Mesenchymal stem cell (in vitro differentiated cells and primary cell): ENCODE measurements around the gene TIMM23B.
A peak's percentile ranks its signal among the peaks of the same experiment; 100 is the strongest.
"Not testable (repeated sequence)": the region's sequence is repeated elsewhere in the genome, so short reads cannot be mapped to it uniquely, and the experiment has no call there.

Experiments used
- DNase-seq: peaks from one replicate; pipeline ENCODE4 v3.0.0-alpha.2; 2013
- H2AFZ ChIP-seq: one replicate; pipeline ENCODE4 v1.6.1; 2013; ENCODE audit warnings: low read depth, mild to moderate bottlenecking, control low read depth, inconsistent platforms, low read length, moderate library complexity
- H2AK5ac ChIP-seq: 2 replicates; pipeline ENCODE4 v1.6.1; 2013; ENCODE audit warnings: low read length, moderate library complexity, mild to moderate bottlenecking, inconsistent platforms; ENCODE audit not compliant: severe bottlenecking
- H2BK120ac ChIP-seq: one replicate; pipeline ENCODE4 v1.6.1; 2013; ENCODE audit warnings: low read depth, mild to moderate bottlenecking, inconsistent platforms, low read length, moderate library complexity
- H2BK12ac ChIP-seq, 2 experiments: one replicate each; pipeline ENCODE4 v1.6.1; 2013; ENCODE audit warnings: inconsistent platforms in 2 of 2, low read length in 2 of 2, mild to moderate bottlenecking in 2 of 2, moderate library complexity in 2 of 2, control low read depth in 1 of 2
- H2BK15ac ChIP-seq: one replicate; pipeline ENCODE4 v1.6.1; 2013; ENCODE audit warnings: mild to moderate bottlenecking, low read depth, inconsistent platforms; ENCODE audit not compliant: poor library complexity, severe bottlenecking
- H2BK5ac ChIP-seq: 2 replicates; pipeline ENCODE4 v1.6.1; 2013; ENCODE audit warnings: low read depth, mild to moderate bottlenecking, low read length, control low read depth, inconsistent platforms; ENCODE audit not compliant: poor library complexity, severe bottlenecking
- H3K14ac ChIP-seq, 2 experiments: one replicate each; pipeline ENCODE4 v1.6.1; 2013; ENCODE audit warnings: inconsistent platforms in 2 of 2, low read length in 2 of 2, control low read depth in 1 of 2, mild to moderate bottlenecking in 1 of 2, moderate library complexity in 1 of 2
- H3K18ac ChIP-seq, 2 experiments: one replicate each; pipeline ENCODE4 v1.6.1; 2013; ENCODE audit warnings: inconsistent platforms in 2 of 2, low read length in 2 of 2, control low read depth in 1 of 2, low read depth in 1 of 2, mild to moderate bottlenecking in 1 of 2
- H3K23ac ChIP-seq, 2 experiments: one replicate each; pipeline ENCODE4 v1.6.1; 2013; ENCODE audit warnings: inconsistent platforms in 2 of 2, low read length in 2 of 2, mild to moderate bottlenecking in 2 of 2, moderate library complexity in 2 of 2, control low read depth in 1 of 2
- H3K27ac ChIP-seq: 2 replicates; pipeline ENCODE4 v1.5.1; 2013; ENCODE audit warnings: mild to moderate bottlenecking, moderate library complexity, low read length, control low read depth, inconsistent platforms; ENCODE audit not compliant: poor library complexity, severe bottlenecking
- H3K27me3 ChIP-seq, 2 experiments: 2 replicates each; pipeline versions ENCODE4 v1.6.1 to v1.7.0; 2013; ENCODE audit warnings: low read length in 2 of 2, mild to moderate bottlenecking in 2 of 2, moderate library complexity in 2 of 2, control low read depth in 1 of 2, inconsistent platforms in 1 of 2; ENCODE audit not compliant: control insufficient read depth in 1 of 2, insufficient read depth in 1 of 2
- H3K36me3 ChIP-seq, 2 experiments: 2 replicates each; pipeline versions ENCODE4 v1.6.1 to v1.7.0; 2013; ENCODE audit warnings: low read length in 2 of 2, control low read depth in 1 of 2, inconsistent platforms in 1 of 2, low read depth in 1 of 2, mild to moderate bottlenecking in 1 of 2; ENCODE audit not compliant: insufficient read depth in 2 of 2, control insufficient read depth in 1 of 2
- H3K4ac ChIP-seq, 2 experiments: one replicate each; pipeline ENCODE4 v1.6.1; 2013; ENCODE audit warnings: inconsistent platforms in 2 of 2, low read length in 2 of 2, mild to moderate bottlenecking in 2 of 2, moderate library complexity in 2 of 2, control low read depth in 1 of 2, low read depth in 1 of 2
- H3K4me1 ChIP-seq: 2 replicates; pipeline ENCODE4 v1.6.1; 2013; ENCODE audit warnings: low read depth, low read length, control low read depth; ENCODE audit not compliant: control insufficient read depth, insufficient read depth
- H3K4me2 ChIP-seq: 2 replicates; pipeline ENCODE4 v1.6.1; 2013; ENCODE audit warnings: low read length, mild to moderate bottlenecking, inconsistent platforms; ENCODE audit not compliant: poor library complexity, severe bottlenecking
- H3K4me3 ChIP-seq, 2 experiments: 2 replicates each; pipeline versions ENCODE4 v1.5.1 to v1.7.0; 2013; ENCODE audit warnings: low read length in 2 of 2, mild to moderate bottlenecking in 2 of 2, control low read depth in 1 of 2, low read depth in 1 of 2; ENCODE audit not compliant: insufficient read depth in 1 of 2
- H3K79me1 ChIP-seq: replicated peaks from 2 replicates; pipeline ENCODE4 v1.6.1; 2013; ENCODE audit warnings: mild to moderate bottlenecking, control low read depth, low read length, inconsistent platforms; ENCODE audit not compliant: poor library complexity, severe bottlenecking
- H3K9ac ChIP-seq: 2 replicates; pipeline ENCODE4 v1.7.0; 2013; ENCODE audit warnings: mild to moderate bottlenecking, low read length, moderate library complexity
- H3K9me3 ChIP-seq: 2 replicates; pipeline ENCODE4 v1.7.0; 2013; ENCODE audit warnings: mild to moderate bottlenecking, low read length; ENCODE audit not compliant: control insufficient read depth
- H4K8ac ChIP-seq: one replicate; pipeline ENCODE4 v1.6.1; 2013; ENCODE audit warnings: inconsistent platforms, mild to moderate bottlenecking, low read length, moderate library complexity
- H4K91ac ChIP-seq: one replicate; pipeline ENCODE4 v1.6.1; 2013; ENCODE audit warnings: mild to moderate bottlenecking, low read length, inconsistent platforms
- WGBS: methylation state at CpG from one replicate; pipeline ENCODE4 v1.1.7; 2013; ENCODE audit warnings: mixed read lengths; 5-methylcytosine and 5-hydroxymethylcytosine counted together

Gene TIMM23B

DNA sequence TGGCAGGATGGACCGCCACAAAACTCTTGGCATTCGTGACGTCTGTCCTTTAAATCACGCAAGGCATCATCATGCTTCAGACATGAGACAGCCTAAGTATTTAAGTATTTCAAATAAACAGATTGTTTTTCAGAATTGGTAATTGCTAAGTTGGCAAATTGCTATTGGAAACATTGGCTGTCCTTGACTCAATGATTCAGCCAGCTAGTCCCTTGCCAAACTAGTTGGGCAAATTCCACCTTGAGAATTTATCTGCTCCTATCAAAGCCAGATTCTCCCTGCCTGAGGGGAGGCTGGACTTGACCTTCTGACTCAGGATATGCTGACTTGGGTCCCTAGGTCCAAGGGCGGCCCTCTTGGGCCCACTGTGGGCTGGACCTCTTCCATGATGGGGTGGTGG is 75.8 kb downstream of the TIMM23B start:
- H2AFZ ChIP-seq, H3K9me3 ChIP-seq, H3K36me3 ChIP-seq, H4K91ac ChIP-seq, H4K8ac ChIP-seq, H3K4me3 ChIP-seq, H3K4ac ChIP-seq, H2BK5ac ChIP-seq, H2AK5ac ChIP-seq, H3K79me1 ChIP-seq, H3K27me3 ChIP-seq, H3K23ac ChIP-seq, H3K9ac ChIP-seq, H2BK12ac ChIP-seq, H3K14ac ChIP-seq, H3K4me1 ChIP-seq, H3K4me2 ChIP-seq, H2BK120ac ChIP-seq, H2BK15ac ChIP-seq, H3K27ac ChIP-seq, H3K18ac ChIP-seq, DNase-seq: not testable (repeated sequence)
- 83% methylated on average over 1 of the region's 5 CpGs for WGBS

DNA sequence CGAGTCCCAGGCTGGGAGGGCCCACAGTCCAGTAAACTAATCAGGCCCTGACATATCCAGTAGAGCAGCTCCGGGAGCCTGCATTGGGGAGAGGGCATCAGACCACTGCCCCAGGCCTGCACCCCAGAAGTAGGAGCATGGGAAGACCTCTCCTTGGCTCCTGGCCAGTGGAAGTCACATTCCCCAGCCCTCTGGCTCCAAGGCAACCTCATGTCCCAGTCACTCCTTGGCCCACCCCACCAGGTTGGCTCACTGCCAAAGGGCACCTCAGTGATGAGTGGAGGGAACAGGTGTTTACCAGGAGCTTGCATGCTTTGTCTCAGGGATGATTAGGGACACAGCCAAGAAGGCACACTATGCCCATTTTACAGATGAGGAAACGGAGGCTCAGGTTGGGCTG is 77.4 kb downstream of the TIMM23B start:
- not testable (repeated sequence) for H2BK120ac ChIP-seq, H3K23ac ChIP-seq, DNase-seq, H2AK5ac ChIP-seq, H3K27me3 ChIP-seq, H3K36me3 ChIP-seq, H3K79me1 ChIP-seq, H3K9ac ChIP-seq, H3K4me1 ChIP-seq, H3K4me3 ChIP-seq, H4K91ac ChIP-seq, H2BK12ac ChIP-seq, H3K4ac ChIP-seq, H3K9me3 ChIP-seq, H3K4me2 ChIP-seq, H2BK5ac ChIP-seq, H4K8ac ChIP-seq, H2BK15ac ChIP-seq, H2AFZ ChIP-seq, H3K27ac ChIP-seq, H3K18ac ChIP-seq, H3K14ac ChIP-seq
- 92% methylated on average over 3 of the region's 3 CpGs for WGBS

DNA sequence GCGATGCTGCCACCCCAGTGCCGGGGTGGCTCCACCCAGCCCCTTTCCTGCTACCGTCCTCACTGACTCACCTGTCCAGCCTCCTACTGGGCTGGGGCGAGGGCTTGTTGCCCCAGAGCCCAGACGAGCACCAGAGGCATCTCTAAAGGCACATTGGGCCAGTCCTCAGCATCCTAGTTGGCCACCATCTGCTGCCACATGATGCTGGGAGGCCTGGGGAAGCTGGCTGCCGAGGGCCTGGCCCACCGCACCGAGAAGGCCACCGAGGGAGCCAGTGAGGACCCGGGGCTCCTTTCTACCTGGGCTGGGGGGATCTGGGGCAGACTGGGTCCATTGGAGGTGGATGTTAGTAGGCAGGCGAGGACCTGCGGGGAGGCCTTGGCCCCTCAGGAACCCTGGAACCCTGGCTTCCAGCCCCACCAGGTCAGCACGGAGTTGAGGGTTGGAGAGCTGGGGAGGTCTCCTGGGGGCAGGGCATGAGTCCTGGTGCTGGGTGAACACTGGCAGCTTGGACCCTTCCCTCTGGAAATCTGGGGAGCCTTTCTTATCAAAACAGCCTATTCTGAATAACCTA is 78.7 kb downstream of the TIMM23B start:
- Histone ChIP-seq H3K27me3 (peaks cover 4 to 17% of the 10 kb centered on the region in 2 experiments), H3K14ac (peak overlapping the region in 1 of 2 experiments; percentile 60)
- H4K91ac ChIP-seq, H2BK120ac ChIP-seq, H3K23ac ChIP-seq, H3K9me3 ChIP-seq, H3K36me3 ChIP-seq, DNase-seq, H2BK5ac ChIP-seq, H3K18ac ChIP-seq, H2AFZ ChIP-seq, H3K4me3 ChIP-seq, H2BK15ac ChIP-seq, H4K8ac ChIP-seq, H3K4me1 ChIP-seq, H2BK12ac ChIP-seq, H3K9ac ChIP-seq, H3K4me2 ChIP-seq, H3K27ac ChIP-seq, H3K4ac ChIP-seq, H3K79me1 ChIP-seq, H2AK5ac ChIP-seq: not testable (repeated sequence)
- WGBS = 81% methylated on average over 9 of the region's 13 CpGs

DNA sequence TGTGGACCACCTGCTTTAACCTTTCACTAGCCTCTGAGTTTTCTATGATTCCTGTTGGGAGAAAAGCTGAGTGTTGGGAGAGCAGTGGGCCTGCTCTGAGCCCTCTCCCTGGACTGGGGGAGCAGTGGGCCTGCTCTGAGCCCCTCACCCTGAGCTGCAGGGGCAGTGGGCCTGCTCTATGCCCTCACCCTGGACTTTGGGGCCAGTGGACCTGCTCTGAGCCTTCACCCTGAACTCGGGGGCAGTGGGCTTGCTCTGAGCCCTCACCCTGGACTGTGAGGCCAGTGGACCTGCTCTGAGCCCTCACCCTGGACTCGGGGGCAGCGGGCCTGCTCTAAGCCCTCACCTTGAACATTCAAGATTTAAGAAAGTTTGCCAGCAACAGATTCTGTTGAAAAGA is 79.8 kb downstream of the TIMM23B start:
- peak overlapping the region; percentile 41 for H4K8ac ChIP-seq
- H3K27me3 ChIP-seq = peaks cover 4 to 28% of the 10 kb centered on the region in 2 experiments
- DNase-seq = no peak
- H3K4me1 ChIP-seq = no peaks in the 10 kb centered on the region
- peak overlapping the region in 1 of 2 experiments; percentile 28 for H3K4me3 ChIP-seq
- H2AFZ ChIP-seq = no peak overlapping the region
- no peak overlapping the region for H3K4me2 ChIP-seq
- no peak overlapping the region for H2BK120ac ChIP-seq
- no peaks in the 10 kb centered on the region for H3K9me3 ChIP-seq
- peak overlapping the region in 1 of 2 experiments; percentile 23 for H3K23ac ChIP-seq
- H2BK12ac ChIP-seq = peak overlapping the region in 1 of 2 experiments; percentile 2
- H3K14ac ChIP-seq = no peak overlapping the region
- no peak overlapping the region for H4K91ac ChIP-seq
- no peak overlapping the region for H3K9ac ChIP-seq
- no peak overlapping the region for H3K27ac ChIP-seq
- no peak overlapping the region for H3K18ac ChIP-seq
- H3K4ac ChIP-seq = no peak overlapping the region
- no peaks in the 10 kb centered on the region for H3K79me1 ChIP-seq
- H3K36me3 ChIP-seq = no peaks in the 10 kb centered on the region
- WGBS = 85% methylated on average over 3 of the region's 3 CpGs
- H2AK5ac ChIP-seq = no peak overlapping the region
- H2BK15ac ChIP-seq = no peak overlapping the region
- no peak overlapping the region for H2BK5ac ChIP-seq
